Measurements from ENCODE around the gene STX11. TPM values are rescaled to one million over a fixed set of nuclear protein-coding genes. Genes with fewer than 3 reads are reported as not detected.

STX11 gene
- 1 to 10 TPM in 3 of 4 donors, not detected in 1; 1.8 to 3.0 (median 2.3) TPM for total RNA-seq

DNA sequence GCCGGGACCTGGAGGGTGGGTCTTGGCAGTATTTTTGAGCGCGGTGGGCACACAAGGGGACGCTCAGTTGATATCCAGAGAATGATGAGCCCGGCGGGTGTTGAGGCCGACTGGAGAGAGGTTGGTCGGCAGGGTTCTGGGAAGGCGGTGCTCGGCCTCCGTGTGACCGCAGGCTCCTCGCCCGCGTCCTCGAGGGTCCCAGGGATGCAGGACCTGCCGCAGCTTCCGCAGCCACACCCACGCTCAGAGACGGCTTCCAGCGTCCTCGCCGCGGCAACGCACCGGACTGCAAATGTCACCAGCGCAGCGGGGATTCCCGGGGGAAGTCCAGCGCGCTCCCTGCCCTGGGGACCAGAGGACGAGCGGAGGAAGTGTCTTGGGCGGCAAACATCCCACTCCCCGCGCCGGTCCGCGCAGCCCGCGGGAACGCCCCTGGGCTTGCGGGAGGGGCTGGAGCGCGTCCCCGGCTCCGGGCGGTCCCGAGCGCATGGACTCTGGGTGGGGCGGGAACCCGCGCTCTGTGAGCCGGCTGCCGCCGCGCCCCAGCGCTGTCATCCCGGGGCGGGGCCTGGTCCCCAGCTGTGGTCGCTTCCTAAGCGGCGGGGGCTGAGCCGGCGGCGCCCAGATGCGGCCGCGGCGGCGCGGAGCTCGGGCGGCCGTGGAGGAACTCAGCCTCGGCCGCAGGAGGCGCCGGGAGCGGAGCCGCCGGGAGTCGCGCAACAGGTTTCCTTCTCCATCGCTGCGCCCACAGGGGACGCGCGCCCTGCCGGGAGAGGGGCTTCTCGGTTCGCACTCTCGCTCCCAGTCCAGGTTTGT lies at the start of gene STX11:
STX11 (plus strand) TSS at position 624 of the 816 bp plus-strand sequence. CDS start 36,111 bp downstream, outside the sequence.
- Histone ChIP-seq H3K27me3 (peaks cover 25% of the 10 kb centered on the region), H3K9me3 (no peaks in the 10 kb centered on the region), H3K4me3 (peak within 1 kb of the TSS; percentile 37 to 71 (median 66)), H3K27ac (peak within 1 kb of the TSS; percentile 61 to 72 (median 70)), H3K4me1 (peaks cover 0 to 20% (median 13%) of the 10 kb centered on the region in 4 donors), H3K36me3 (no peaks in the 10 kb centered on the region)
- 0 to 1% methylated on average over 11 to 64 of the region's 93 CpGs for WGBS, 2 donors (ENCODE audit: low coverage in 1 of 2)
- DNase-seq, result peak; percentile 76
- in situ Hi-C loops (cut with MboI; ENCODE audit: low pct_ligation_motif_present in 1 of 4, low pct_unique_long_range_greater_than_20kb in 1 of 4, low sequenced_read_pairs in 3 of 4), result no loop called here
- TF ChIP-seq POLR2AphosphoS5 (IDR thresholded peaks at IDR 0.05) (peak in 2 of 3 donors; percentile 33 to 43), EP300 (IDR thresholded peaks at IDR 0.05; ENCODE audit: low read depth) (no peak), POLR2A (IDR thresholded peaks at IDR 0.05) (no peak)
- TF ChIP-seq, protein P1, sequence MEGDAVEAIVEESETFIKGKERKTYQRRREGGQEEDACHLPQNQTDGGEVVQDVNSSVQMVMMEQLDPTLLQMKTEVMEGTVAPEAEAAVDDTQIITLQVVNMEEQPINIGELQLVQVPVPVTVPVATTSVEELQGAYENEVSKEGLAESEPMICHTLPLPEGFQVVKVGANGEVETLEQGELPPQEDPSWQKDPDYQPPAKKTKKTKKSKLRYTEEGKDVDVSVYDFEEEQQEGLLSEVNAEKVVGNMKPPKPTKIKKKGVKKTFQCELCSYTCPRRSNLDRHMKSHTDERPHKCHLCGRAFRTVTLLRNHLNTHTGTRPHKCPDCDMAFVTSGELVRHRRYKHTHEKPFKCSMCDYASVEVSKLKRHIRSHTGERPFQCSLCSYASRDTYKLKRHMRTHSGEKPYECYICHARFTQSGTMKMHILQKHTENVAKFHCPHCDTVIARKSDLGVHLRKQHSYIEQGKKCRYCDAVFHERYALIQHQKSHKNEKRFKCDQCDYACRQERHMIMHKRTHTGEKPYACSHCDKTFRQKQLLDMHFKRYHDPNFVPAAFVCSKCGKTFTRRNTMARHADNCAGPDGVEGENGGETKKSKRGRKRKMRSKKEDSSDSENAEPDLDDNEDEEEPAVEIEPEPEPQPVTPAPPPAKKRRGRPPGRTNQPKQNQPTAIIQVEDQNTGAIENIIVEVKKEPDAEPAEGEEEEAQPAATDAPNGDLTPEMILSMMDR (IDR thresholded peaks at IDR 0.05), result no peak
- intact Hi-C loops (cut with DNase I; ENCODE audit: low total_unique reads), result loop anchor here (5.0 kb wide), 1 partner anchor 67 kb away; no protein-coding TSS in a partner anchor

DNA sequence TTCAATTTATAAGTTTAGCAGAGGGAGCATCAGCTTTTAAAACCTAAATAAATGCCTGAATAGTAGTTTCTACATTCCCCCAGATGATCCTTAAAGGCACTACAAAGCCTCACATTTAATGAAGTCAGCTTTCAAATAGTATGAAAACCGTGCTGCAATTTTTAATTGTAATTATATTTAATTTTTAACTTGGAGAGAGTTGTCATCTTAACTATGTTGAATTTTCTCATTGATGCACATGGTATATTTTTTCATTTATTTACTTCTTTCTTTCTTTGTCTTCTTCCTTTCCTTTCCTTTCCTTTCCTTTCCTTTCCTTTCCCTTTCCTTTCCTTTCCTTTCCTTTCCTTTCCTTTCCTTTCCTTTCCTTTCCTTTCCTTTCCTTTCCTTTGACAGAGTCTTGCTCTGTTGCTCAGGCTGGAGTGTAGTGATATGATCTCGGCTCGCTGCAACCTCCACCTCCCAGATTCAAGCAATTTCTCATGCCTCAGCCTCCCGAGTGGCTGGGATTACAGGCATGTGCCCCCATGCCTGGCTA lies 47.2 kb upstream of the STX11 start:
- intact Hi-C loops (cut with DNase I; ENCODE audit: low total_unique reads) (no loop called here), in situ Hi-C loops (cut with MboI; ENCODE audit: low pct_ligation_motif_present in 1 of 4, low pct_unique_long_range_greater_than_20kb in 1 of 4, low sequenced_read_pairs in 3 of 4) (loop anchor here (5.0 to 25.0 kb wide), 7 partner anchors 112 to 384 kb away; no protein-coding TSS in a partner anchor)
- H3K27me3 ChIP-seq, result no peaks in the 10 kb centered on the region
- H3K4me1 ChIP-seq, result no peaks in the 10 kb centered on the region
- DNase-seq, result no peak
- H3K9me3 ChIP-seq, result no peaks in the 10 kb centered on the region
- no peaks in the 10 kb centered on the region for H3K36me3 ChIP-seq
- TF ChIP-seq, protein P1 (IDR thresholded peaks at IDR 0.05), result no peak
- TF ChIP-seq POLR2A (IDR thresholded peaks at IDR 0.05) (no peak), POLR2AphosphoS5 (IDR thresholded peaks at IDR 0.05) (no peak), EP300 (IDR thresholded peaks at IDR 0.05; ENCODE audit: low read depth) (no peak)
- no peak overlapping the region for H3K4me3 ChIP-seq
- WGBS, 2 donors (ENCODE audit: low coverage in 1 of 2), result 79 to 86% methylated on average over 4 of the region's 4 CpGs
- no peak overlapping the region for H3K27ac ChIP-seq

DNA sequence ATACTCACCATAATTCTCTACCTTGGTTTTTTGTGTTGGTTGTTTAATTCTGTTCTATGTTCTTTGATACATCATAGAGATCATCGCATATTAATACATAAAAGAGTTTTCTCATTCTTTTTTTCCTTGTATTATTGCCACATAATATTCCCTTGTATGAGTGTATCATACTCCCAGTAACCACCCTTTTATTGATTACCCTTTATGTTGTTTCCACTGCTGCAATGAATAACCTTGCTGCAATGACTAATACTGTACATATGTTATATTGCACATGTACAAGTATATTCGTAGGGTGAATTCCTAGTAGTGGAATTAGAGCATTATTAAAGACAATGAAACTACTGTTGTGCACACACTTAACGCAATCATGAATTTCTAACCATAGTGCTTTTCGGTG lies 45.8 kb upstream of the STX11 start:
- Histone ChIP-seq H3K4me1 (no peaks in the 10 kb centered on the region), H3K4me3 (no peak overlapping the region), H3K27me3 (no peaks in the 10 kb centered on the region), H3K27ac (no peak overlapping the region), H3K36me3 (no peaks in the 10 kb centered on the region), H3K9me3 (no peaks in the 10 kb centered on the region)
- TF ChIP-seq EP300 (IDR thresholded peaks at IDR 0.05; ENCODE audit: low read depth), result no peak
- TF ChIP-seq POLR2A (IDR thresholded peaks at IDR 0.05), result no peak
- TF ChIP-seq, protein P1 (IDR thresholded peaks at IDR 0.05), result no peak
- no peak for TF ChIP-seq POLR2AphosphoS5 (IDR thresholded peaks at IDR 0.05)
- in situ Hi-C loops (cut with MboI; ENCODE audit: low pct_ligation_motif_present in 1 of 4, low pct_unique_long_range_greater_than_20kb in 1 of 4, low sequenced_read_pairs in 3 of 4) (loop anchor here (5.0 to 25.0 kb wide), 7 partner anchors 110 to 383 kb away; no protein-coding TSS in a partner anchor), intact Hi-C loops (cut with DNase I; ENCODE audit: low total_unique reads) (no loop called here)
- DNase-seq, result no peak
- 33 to 55% methylated on average over 4 of the region's 4 CpGs for WGBS, 2 donors (ENCODE audit: low coverage in 1 of 2)

DNA sequence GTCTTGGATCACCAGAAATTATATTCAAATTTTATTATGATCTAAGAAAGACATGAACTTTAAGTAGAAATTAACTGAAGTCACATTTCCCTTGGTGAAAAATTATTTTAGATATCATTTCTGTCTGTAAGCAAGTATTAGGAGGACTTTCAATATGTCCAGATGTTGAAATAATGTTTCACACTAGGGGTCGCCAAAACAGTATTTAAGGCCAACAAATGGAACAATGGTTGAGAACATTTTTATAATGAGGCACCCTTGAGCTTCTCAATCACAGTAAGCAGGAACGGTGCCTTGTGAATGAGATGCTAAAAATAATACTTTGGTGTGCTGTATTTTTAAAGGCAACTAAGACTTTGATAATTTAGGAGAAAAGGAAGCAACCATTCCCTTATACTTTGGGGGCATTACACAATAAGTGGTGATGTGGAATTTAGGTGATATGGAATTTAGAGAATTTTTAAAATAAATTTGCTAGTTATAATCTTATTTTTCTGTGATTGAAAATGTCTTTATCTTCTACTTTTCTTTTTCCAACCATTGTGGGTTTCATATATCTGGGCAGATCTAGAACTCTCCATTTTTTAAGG lies 45.3 kb upstream of the STX11 start:
- TF ChIP-seq, protein P1 (IDR thresholded peaks at IDR 0.05), result peak; percentile 56 to 72 (median 63)
- TF ChIP-seq POLR2AphosphoS5 (IDR thresholded peaks at IDR 0.05), result no peak
- H3K4me3 ChIP-seq, result no peak overlapping the region
- DNase-seq, result no peak
- H3K27me3 ChIP-seq, result no peaks in the 10 kb centered on the region
- H3K9me3 ChIP-seq, result no peaks in the 10 kb centered on the region
- H3K4me1 ChIP-seq, result no peaks in the 10 kb centered on the region
- no peaks in the 10 kb centered on the region for H3K36me3 ChIP-seq
- intact Hi-C loops (cut with DNase I; ENCODE audit: low total_unique reads), result no loop called here
- 0% methylated on average over 2 of the region's 2 CpGs for WGBS, 2 donors (ENCODE audit: low coverage in 1 of 2)
- H3K27ac ChIP-seq, result no peak overlapping the region
- in situ Hi-C loops (cut with MboI; ENCODE audit: low pct_ligation_motif_present in 1 of 4, low pct_unique_long_range_greater_than_20kb in 1 of 4, low sequenced_read_pairs in 3 of 4), result loop anchor here (5.0 to 25.0 kb wide), 7 partner anchors 110 to 382 kb away; no protein-coding TSS in a partner anchor
